Measurements from ENCODE around the gene GLCCI1. TPM values are rescaled to one million over a fixed set of nuclear protein-coding genes. Genes with fewer than 3 reads are reported as not detected.

GLCCI1 gene
- total and polyA plus RNA-seq, 2 of the 13 experiments (the other 11 are each of a cell fraction or from before 2014, with no cell fraction given), result 1.3 to 1.7 TPM

- TF ChIP-seq ZNF512B (CRISPR knock-in tag; IDR thresholded peaks at IDR 0.05; ENCODE audit: borderline replicate concordance) (no peak), GPN1 (CRISPR knock-in tag; IDR thresholded peaks at IDR 0.05; ENCODE audit: borderline replicate concordance) (no peak), ZNF891 (CRISPR knock-in tag; IDR thresholded peaks at IDR 0.05) (no peak), BCL6 (CRISPR knock-in tag; IDR thresholded peaks at IDR 0.05) (no peak), MXI1 (IDR thresholded peaks at IDR 0.05; ENCODE audit: borderline replicate concordance, low read depth, low read length) (no peak), TRIM24 (CRISPR knock-in tag; IDR thresholded peaks at IDR 0.05) (no peak)
Observed at GRCh38 chr7:8136051-8136730, 167.6 kb downstream of the GLCCI1 start (continued).
